GM04504 (cell line): ENCODE data around the gene TK2.
"Not testable (repeated sequence)": the region's sequence is repeated elsewhere in the genome, so short reads cannot be mapped to it uniquely, and the experiment has no call there.

ENCODE experiments used
- DNase-seq: peaks from one replicate; pipeline ENCODE4 v3.0.0-alpha.2; 2012; ENCODE audit warnings: low read depth

The TK2 gene

DNA sequence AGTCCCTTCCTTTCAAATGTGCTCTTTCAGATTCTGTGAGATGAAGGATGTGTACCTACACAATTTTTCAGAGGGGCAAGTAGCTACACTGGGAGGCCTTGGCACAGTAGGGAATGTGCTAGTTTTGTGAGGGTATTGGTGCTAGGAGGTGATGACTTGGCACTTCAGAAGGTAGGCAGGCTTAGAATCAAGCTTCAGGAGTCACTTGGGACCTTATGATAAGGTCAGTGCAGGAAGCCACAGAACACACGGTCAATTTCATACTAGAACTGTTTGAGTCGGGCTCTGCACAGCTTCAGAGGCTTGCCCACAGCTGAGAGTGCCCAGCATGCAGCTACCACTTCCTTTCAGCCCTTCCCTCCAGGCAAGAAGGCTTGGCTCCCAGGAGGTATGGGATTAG is 22.4 kb upstream of the TK2 start:
- DNase-seq: no peak

DNA sequence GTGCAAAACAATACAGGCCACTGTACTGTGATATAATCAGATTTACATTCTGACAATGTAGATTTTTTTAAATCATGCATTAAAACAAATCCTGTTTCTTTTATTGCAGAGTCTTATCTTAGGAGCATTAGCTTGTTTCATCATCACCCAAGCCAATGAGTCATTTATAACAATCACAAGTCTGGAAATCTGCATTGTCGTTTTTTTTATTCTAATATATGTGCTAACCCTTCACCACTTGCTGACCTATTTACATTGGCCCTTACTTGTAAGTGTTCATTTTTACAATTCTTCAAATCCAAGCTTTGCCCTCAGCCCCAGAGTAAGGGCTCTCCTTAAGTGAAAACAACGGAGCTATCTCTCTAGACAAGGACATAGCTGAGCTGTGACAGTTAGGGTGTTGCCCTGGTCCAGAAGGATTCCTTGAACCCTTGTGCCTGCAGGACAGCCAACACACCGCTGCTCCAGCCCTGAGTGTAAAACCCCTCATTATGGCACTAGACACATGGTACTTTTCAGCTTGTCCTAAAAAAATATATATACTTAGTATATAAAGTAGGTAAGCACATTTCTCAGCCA is 20.0 kb upstream of the TK2 start:
- DNase-seq: no peak

DNA sequence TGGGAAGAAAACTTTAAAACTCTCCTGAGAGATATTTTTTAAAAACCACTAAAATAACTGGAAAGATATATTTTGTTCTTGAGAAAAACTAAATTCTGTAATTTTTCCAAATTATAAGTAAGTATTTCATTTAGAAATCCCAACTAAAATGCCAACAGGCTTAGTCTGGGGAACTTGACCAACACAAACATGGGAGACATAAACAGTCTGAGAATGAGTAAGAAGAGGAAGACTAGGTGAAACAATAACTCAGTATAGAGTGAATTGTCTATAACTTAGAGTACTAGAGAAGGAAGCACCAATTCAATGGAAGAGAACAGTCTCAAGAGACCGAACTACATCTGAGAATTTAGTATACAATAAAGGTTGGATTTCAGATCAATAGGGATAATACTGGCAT is 19.2 kb upstream of the TK2 start:
- no peak for DNase-seq

GRCh38 chr16:66568355-66568754 is 18.4 kb upstream of the TK2 start:
- DNase-seq: no peak

GRCh38 chr16:66567270-66567669 is 17.3 kb upstream of the TK2 start:
- DNase-seq: not testable (repeated sequence)

- no peak for DNase-seq
These were observed 16.4 kb upstream of the TK2 start, which contains the start of gene CMTM1 for GRCh38 chr16:66566051-66566901. Gene CMTM1, plus strand, starts transcription at chr16:66566439. Its CDS starts 75 bp downstream, at chr16:66566514.

GRCh38 chr16:66563574-66564334 is 13.8 kb upstream of the TK2 start:
- no peak for DNase-seq

DNA sequence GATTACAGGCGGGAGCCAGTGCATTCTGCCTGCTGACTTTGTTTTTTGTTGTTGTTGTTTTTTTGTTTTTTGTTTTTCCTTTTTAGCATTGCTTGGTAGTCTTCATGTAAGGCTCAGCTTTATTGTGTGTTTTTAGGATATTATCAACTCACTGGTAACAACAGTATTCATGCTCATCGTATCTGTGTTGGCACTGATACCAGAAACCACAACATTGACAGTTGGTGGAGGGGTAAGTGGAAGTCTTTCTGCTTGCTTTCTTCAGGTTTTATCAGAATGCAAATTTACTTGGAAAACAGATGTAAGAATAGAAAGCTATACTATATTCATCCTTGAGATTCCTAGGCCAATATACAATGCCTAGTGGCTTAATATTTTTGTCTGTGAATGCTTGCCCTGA is 13.1 kb upstream of the TK2 start:
- no peak for DNase-seq

DNA sequence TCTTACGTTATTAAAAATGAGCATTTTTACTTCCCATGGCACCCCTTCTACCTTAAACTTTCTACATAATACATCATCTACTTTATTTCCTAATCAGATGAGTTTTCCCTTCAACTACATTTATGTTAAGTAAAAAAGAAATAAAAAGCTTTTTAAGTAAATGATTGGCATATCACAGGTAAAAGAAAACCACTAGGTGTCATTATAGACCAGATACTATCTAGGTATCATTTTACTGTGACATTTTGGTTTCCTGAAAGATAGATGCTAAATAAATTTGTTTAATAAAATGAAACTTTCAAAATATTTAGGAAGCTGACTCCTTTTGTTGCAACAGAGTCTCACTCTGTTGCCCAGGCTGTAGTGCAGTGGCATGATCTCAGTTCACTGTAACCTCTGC is 12.5 kb upstream of the TK2 start:
- no peak for DNase-seq

- no peak for DNase-seq
These were observed 11.6 kb upstream of the TK2 start for GRCh38 chr16:66561381-66562080.

GRCh38 chr16:66560107-66560506 is 10.2 kb upstream of the TK2 start:
- no peak for DNase-seq

GRCh38 chr16:66554495-66554894 is 4.6 kb upstream of the TK2 start:
- no peak for DNase-seq

GRCh38 chr16:66554021-66554420 is 4.1 kb upstream of the TK2 start:
- no peak for DNase-seq

GRCh38 chr16:66553223-66553622 is 3.3 kb upstream of the TK2 start:
- DNase-seq: no peak

DNA sequence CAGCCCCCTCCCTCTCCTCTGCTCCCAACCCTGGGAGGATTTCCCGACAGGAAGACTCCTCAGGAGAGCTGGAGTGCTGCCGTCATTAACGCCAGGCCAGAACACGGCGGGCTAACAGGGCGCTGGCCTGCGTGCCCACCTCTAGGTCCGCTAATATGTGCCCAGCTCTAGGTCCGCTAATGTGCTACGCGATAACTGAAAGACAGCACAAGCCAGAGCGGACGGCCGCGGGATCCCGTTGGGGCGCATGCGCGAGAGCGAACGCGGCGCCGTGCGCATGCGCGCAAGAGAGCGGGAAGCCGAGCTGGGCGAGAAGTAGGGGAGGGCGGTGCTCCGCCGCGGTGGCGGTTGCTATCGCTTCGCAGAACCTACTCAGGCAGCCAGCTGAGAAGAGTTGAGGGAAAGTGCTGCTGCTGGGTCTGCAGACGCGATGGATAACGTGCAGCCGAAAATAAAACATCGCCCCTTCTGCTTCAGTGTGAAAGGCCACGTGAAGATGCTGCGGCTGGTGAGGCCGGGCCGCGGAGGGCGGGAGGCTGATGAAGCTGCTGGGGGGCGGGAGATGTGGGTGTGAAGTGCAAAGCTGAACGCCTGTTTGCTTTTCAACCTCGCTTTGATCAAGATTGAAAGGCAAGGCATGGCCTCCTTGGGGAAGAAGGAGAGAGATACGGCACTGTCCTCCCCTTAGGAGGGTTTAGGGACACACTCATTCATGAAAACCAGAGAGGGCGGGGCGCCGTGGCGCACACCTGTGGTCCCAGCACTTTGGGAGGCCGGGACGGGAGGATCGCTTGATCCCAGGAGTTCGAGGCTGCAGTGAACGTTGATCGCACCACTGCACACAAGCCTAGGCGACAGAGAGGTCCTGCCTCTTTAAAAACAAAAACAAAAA is 2.6 kb upstream of the TK2 start, which contains the start of gene CKLF:
Gene CKLF (plus strand): TSS at position 291 of the 892 bp plus-strand sequence. CDS start 140 bp downstream, at position 431.
- DNase-seq: peak; percentile 72

- no peak for DNase-seq
These were observed 1.9 kb upstream of the TK2 start for GRCh38 chr16:66551788-66552285.

DNA sequence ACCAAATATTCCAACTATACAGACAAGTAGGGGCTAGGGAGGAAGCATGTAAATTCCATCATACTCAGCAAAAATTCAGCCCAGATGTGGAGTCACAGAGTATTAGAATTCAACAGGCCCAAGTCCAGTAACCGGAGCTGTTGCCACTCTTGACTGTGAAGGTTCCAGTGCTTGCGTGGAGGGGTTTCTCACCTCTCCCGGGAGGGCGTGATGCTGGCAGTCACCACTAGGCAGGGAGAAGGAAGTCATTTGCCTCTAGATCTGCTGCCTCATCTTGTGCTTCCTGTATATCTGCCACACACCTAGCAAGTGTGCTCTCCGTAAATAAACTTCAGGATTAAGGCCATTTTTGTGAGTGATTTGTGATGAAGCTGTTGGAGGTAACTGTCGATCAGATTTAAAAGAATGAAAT is 1.4 kb upstream of the TK2 start:
- DNase-seq: no peak

GRCh38 chr16:66548868-66549267 is 1.1 kb downstream of the TK2 start:
- DNase-seq: no peak

DNA sequence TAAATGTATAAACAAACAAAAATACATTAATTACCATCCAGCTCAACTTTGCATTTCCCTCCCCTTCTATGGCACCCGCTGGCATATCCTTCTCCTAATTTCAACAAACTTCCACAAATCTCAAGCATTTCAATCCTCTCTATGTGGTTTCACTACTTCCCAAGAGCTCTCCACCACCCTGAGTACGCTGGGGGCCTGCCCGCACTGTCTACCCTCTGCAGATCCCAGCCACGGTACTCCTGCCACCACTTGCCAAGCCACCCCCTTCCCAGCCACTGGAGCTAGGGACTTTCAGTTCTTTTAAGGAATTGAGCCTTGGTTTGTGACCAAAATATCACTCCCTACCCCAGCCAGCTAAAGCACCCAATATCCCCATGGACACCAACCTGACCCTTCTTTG is 1.9 kb downstream of the TK2 start:
- DNase-seq: no peak

- no peak for DNase-seq
These were observed 2.6 kb downstream of the TK2 start for GRCh38 chr16:66547101-66547989.
